HG02798 (cell line): ENCODE data around the gene THBS3.
"Not testable (repeated sequence)": the region's sequence is repeated elsewhere in the genome, so short reads cannot be mapped to it uniquely, and the experiment has no call there.

Experiments
- ATAC-seq: cut with Tn5 transposase; IDR thresholded peaks from one replicate; pipeline ENCODE4 v1.9.1; 2021; ENCODE audit warnings: mild to moderate bottlenecking; ENCODE audit not compliant: unreplicated experiment, poor library complexity

The THBS3 gene

GRCh38 chr1:155207806-155208540, at the start of gene THBS3:
Gene THBS3 (minus strand): TSS chr1:155207897. CDS start chr1:155207876, 21 bp downstream.
- ATAC-seq = no peak

- no peak for ATAC-seq
Measured at GRCh38 chr1:155256058-155256852, 48.6 kb upstream of the THBS3 start.

GRCh38 chr1:155255243-155256007, 47.7 kb upstream of the THBS3 start, which contains the start of gene ENTREP3:
Gene ENTREP3 (minus strand): TSS chr1:155255483. CDS start chr1:155254877, 606 bp downstream.
- ATAC-seq = peak; percentile 74

DNA sequence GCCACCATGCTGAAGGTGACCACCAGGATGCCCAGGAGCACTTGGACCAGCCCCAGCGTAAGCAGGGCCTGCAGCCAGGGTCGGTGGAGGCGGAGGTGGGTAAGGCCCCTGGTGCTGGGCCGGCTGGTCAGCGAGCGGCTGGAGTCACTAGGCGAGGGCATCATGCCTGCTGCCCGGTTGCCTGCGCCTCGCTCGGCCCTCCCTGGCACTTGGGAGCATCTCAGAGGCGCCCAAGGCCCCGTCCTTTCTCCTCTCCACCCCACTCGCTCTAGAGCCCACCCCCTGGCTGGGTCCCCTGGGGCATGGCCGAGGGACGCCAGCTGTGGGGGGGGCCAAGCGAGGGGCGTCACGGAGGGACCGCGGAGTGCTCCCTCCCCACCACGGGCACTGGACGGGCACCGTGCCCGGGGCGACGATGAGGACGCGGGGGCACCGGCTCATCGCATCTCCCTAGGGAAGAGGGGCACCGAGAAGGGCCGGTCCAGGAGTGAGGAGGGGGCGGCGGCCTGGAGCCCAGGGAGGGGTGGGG, 47.1 kb upstream of the THBS3 start:
- ATAC-seq = no peak

DNA sequence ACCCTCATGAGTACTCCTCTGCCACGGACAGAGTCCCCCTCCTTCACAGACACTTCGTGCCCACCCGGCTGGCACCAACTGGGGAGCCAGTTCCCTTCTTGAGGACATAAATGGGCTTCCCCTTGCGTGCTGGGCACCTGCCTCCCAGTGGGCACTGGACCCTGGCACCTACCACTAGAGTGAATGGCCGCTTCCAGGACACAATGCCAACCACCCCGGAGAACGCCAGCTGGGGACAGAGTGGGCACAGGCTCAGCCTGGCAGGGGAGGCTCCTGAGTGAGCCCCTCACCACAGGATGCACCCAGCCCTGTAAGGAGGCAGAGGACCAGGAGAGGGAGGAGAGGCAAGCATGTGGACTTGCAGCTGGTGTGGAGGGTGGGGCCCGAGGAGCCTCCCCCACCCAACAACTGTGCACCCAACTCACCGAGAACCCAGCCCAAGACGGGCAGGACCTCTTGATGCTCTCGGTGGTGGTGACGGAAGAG, 46.6 kb upstream of the THBS3 start:
- no peak for ATAC-seq

GRCh38 chr1:155253797-155254196, 46.1 kb upstream of the THBS3 start:
- ATAC-seq = no peak

- no peak for ATAC-seq
Measured at GRCh38 chr1:155253208-155253607, 45.5 kb upstream of the THBS3 start.

DNA sequence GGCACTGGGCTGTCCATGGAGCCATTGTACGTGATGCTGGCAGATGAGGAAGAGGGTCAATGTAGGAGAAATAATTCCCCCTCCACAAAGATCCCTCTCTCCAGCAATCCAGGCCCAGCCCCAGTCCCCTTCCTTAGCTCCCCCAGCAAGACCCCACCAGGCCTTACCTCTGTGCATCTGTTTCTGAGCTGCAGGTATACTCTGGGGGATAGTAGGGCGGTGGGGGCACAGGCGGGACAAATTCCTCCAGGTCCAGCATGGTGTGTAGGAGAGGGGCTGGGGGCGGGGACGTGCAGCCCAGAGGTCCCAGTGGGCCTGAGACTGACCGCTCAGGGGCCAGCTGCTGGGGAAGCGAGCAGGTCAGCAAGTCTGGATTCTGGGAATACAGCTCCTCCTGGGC, 43.9 kb upstream of the THBS3 start:
- no peak for ATAC-seq

DNA sequence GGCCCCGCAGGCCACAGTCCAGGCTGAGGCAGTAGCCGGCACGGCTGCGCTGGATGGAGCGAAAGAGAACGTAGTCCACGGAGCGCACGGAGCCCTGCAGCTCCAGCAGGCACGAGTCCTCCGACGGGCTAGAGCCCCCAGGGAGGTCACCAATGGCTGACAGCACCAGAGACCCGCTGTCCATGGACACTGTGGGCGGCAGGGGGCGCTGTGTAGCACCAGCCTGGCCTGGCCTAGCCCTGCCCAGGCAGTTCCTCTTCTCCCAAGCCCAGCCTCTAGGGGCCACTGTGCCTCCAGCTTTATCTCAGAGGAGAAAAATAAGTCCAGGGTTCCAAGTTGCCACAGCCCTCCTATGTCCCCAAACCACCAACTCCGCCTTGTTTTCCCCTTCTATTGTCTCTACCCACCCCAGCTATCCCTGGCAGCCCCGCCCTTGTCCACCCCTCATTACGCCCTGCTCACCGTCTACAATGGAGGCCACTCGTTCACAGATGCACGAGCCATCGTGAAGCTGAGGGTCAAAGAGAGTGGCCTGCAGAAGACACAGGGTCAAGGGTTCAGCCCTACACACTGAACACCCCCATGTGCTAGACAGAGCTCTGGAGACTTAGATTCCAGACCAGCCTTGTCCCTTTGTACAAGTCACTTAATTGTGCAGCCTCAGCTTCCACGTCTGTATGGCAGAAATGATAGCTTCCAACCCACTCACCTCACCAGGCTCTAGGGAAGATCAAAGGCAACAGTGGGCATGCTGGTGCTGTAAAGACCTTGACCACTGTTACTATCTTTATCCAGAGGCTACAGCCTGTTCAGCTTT, 43.1 kb upstream of the THBS3 start:
- ATAC-seq = peak; percentile 90

GRCh38 chr1:155250246-155250632, 42.5 kb upstream of the THBS3 start:
- peak; percentile 13 for ATAC-seq

DNA sequence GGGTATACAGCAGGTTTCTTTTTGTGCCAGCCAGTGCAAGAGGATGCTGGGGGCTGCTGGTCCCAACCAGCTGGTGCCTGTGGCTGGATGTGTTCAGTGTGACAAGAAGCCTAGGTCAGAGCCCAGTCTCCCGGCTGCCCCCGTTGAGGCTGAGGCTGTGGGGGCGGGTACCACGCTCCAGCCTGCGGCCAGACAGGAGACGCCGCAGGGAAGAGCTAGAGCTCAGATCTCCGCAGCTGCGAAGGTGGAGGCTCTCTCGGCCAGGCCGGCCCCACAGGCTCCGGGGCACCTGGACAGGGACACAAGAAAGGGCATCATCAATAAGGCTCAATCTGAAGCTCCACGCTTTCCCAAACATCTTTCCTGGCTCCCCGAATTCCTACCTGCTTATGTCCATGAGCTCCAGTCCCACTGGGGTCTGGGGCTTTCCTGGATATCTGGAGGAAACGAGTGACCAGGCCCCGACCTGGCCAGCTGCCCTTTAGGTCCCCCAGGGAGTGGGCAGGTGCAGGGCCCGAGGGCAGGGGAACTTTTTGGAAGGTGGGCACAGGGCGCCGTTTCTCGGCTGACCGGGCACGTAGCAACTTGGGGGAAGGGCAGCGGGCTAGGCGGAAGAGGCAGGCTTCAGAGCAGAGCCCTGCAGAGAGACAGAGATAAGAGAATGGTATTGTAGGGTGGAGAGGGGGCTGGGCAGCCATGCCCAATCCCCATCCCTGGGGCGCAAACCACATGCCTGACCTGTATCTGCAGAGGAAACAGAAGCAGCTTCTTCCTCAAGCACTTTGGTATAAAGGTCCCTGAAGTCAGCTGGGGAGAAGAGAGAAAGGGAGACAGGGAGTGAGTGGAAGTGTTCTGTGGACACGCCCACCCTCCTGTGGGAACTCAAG, 40.2 kb upstream of the THBS3 start:
- no peak for ATAC-seq

- ATAC-seq = not testable (repeated sequence)
Measured at GRCh38 chr1:155246796-155247195, 39.1 kb upstream of the THBS3 start.

DNA sequence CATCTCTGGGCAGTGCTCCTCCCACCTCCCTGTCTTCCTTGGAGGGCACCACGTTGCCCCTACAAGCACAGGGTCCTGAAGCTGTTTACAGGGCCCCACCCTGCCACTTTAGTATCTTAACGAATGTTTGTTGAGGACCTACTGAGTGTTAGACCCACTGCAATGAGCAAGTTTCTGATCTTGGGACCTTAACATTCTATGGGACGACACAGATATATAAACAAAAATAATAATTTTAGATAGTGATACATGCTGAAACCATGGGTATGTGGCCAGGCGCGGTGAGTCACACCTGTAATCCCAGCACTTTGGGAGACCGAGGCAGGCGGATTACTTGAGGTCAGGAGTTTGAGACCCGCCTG, 37.4 kb upstream of the THBS3 start:
- no peak for ATAC-seq

DNA sequence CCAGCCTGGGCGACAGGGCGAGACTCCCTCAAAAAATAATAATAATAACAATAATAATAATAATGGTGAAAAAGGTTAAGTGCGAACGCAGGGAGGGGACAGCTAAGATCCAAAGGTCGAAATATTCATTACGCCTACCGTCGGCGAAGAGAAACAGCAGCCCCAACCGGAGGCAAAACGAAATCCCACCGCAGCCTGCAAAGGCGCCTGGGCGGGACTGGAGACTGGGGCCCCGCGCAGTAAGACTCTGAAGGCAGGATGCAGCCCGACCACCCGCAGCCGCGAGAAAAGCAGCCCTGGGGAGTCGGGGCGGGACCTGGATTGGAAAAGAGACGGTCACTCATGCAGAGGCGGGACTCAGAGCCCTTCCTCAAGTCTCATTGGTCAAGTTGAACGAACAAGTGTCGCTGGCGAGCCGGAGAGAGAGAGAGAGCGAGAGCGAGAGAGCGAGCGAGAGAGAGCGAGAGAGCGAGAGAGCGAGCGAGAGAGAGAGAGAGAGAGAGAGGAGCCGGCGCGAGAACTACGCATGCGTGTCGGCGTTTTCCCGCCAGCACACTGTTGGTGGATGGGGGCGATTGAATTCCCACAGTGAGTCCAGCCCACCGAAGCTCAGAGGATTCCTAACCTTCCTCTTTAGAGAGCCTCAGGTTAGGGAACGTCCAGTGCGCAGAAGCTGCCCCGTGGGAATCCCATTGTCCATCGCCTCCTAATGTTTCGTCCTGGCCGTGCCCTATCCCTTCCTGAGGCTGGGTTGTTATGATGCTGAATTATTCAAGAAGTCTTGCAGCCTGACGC, 36.9 kb upstream of the THBS3 start:
- peak; percentile 93 for ATAC-seq

- ATAC-seq = no peak
Measured at GRCh38 chr1:155242805-155243358, 35.2 kb upstream of the THBS3 start.

DNA sequence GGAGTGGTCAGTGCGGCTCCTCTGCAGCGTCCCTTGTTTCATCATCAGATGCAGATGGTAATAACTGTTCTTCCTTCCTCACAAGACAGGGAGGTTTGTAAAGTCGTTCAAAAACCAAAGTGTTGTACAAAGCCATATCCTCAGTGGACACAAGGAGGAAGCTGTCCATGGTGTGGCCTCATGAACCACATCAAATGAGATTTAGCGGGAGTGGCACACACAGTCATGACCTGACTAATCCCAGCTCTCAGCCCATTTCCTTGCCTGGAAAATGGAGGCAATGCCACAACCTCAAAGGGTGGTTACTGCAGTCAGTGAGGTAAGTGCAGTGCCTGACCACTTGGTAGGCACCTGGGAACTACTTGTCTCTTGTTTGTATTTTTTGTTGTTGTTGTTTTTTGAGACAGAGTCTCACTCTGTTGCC, 34.2 kb upstream of the THBS3 start:
- ATAC-seq = no peak

DNA sequence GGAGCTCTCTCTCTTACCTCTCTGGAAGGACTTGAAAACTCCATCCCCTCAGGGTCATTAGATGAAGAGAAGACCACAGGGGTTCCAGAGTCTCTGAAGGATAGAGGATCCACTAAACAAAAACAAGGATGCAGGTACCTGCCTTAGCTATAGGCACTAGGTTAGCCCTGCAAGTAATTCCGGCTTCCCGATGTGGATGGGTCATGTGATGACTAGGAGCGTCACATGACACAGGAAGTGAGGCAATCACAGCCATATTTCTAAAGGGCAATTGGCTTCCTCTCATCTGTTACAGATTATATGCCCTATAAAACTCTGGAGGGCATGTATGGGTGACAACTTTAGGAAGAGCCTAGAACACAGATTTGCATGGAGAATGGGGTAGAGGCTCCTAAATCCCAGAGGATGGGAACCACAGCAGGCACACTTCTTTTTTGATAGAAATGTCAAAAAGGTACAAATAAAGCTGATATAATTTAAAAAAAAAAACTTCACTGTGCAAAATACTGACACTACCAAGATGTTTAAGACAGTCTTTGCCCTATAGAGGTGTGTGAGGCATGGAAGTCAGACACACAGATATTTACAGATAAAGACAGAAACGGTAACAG, 33.5 kb upstream of the THBS3 start:
- no peak for ATAC-seq
